GM19193 (cell line): Measurements from ENCODE around the gene PLA2G6.

Experiments used
- POLR2A ChIP-seq: IDR thresholded peaks from 4 replicates; pipeline ENCODE4 v1.6.1; 2011; ENCODE audit not compliant: insufficient read depth, insufficient read length; ENCODE audit errors: extremely low read depth

The PLA2G6 gene

GRCh38 chr22:38165922-38166593, 15.6 kb downstream of the PLA2G6 start:
- no peak for TF ChIP-seq POLR2A

- TF ChIP-seq POLR2A = no peak
Observed at GRCh38 chr22:38164551-38164918, 17.1 kb downstream of the PLA2G6 start.

GRCh38 chr22:38163844-38164550, 17.6 kb downstream of the PLA2G6 start:
- no peak for TF ChIP-seq POLR2A

- no peak for TF ChIP-seq POLR2A
Observed at GRCh38 chr22:38162881-38163843, 18.5 kb downstream of the PLA2G6 start.

GRCh38 chr22:38155703-38156102, 25.9 kb downstream of the PLA2G6 start:
- no peak for TF ChIP-seq POLR2A

GRCh38 chr22:38153821-38154562, 27.6 kb downstream of the PLA2G6 start:
- TF ChIP-seq POLR2A = no peak

GRCh38 chr22:38151126-38151500, 30.5 kb downstream of the PLA2G6 start:
- TF ChIP-seq POLR2A = no peak

- TF ChIP-seq POLR2A = no peak
Observed at GRCh38 chr22:38148245-38148644, 33.4 kb downstream of the PLA2G6 start.

- TF ChIP-seq POLR2A = no peak
Observed at GRCh38 chr22:38144025-38144405, 37.6 kb downstream of the PLA2G6 start.

GRCh38 chr22:38142606-38143005, 39.0 kb downstream of the PLA2G6 start:
- TF ChIP-seq POLR2A = no peak

- no peak for TF ChIP-seq POLR2A
Observed at GRCh38 chr22:38141217-38141973, 40.2 kb downstream of the PLA2G6 start.

- no peak for TF ChIP-seq POLR2A
Observed at GRCh38 chr22:38139901-38140300, 41.7 kb downstream of the PLA2G6 start.

GRCh38 chr22:38138961-38139360, 42.7 kb downstream of the PLA2G6 start:
- TF ChIP-seq POLR2A = no peak
